Endothelial cell (in vitro differentiated cells): ENCODE measurements around the gene F7. TPM values are rescaled to one million over a fixed set of nuclear protein-coding genes. Genes with fewer than 3 reads are reported as not detected.

Source experiments
- DNase-seq: peaks from one replicate; pipeline ENCODE4 v3.0.0; 2021; ENCODE audit warnings: low spot score
- H3K27ac Mint-ChIP-seq: one replicate; pipeline ENCODE4 v1.8.0; 2021; ENCODE audit warnings: mixed read lengths, inconsistent platforms; ENCODE audit not compliant: unreplicated experiment
- H3K27me3 Mint-ChIP-seq: one replicate; pipeline ENCODE4 v1.8.0; 2021; ENCODE audit warnings: mild to moderate bottlenecking, moderate library complexity, mixed read lengths, inconsistent platforms; ENCODE audit not compliant: unreplicated experiment
- H3K36me3 Mint-ChIP-seq: one replicate; pipeline ENCODE4 v1.8.0; 2021; ENCODE audit warnings: mild to moderate bottlenecking, low read depth, mixed read lengths, inconsistent platforms; ENCODE audit not compliant: unreplicated experiment
- H3K4me1 Mint-ChIP-seq: one replicate; pipeline ENCODE4 v1.8.0; 2021; ENCODE audit warnings: mild to moderate bottlenecking, mixed read lengths, inconsistent platforms; ENCODE audit not compliant: unreplicated experiment
- H3K4me3 Mint-ChIP-seq: one replicate; pipeline ENCODE4 v1.8.0; 2021; ENCODE audit warnings: mild to moderate bottlenecking, mixed read lengths, inconsistent platforms; ENCODE audit not compliant: unreplicated experiment
- H3K9me3 Mint-ChIP-seq: one replicate; pipeline ENCODE4 v1.8.0; 2021; ENCODE audit warnings: mixed read lengths, inconsistent platforms; ENCODE audit not compliant: unreplicated experiment
- CTCF ChIP-seq: fragments of 200-600 bp; sonication (generic); IDR thresholded peaks from one replicate; pipeline ENCODE4 v1.5.0; 2021; ENCODE audit warnings: antibody characterized with exemption; ENCODE audit not compliant: unreplicated experiment
- total RNA-seq: library from RNA; stranded (reverse); fragmentation: NEBNext Ultra II Directional; extraction: Animal tissue kit (Norgen Biotek cat#: 25700); gene quantifications from one replicate; pipeline ENCODE4 v1.2.1, GENCODE V29; 2021; ENCODE audit not compliant: unreplicated experiment

F7 gene
- total RNA-seq, 1 donor from 2014 or later = not detected

- peaks cover 4% of the 10 kb centered on the region for H3K36me3 Mint-ChIP-seq
- DNase-seq = peak; percentile 38
- no peak overlapping the region for H3K27ac Mint-ChIP-seq
- H3K4me3 Mint-ChIP-seq = no peak overlapping the region
- no peaks in the 10 kb centered on the region for H3K9me3 Mint-ChIP-seq
- peaks cover 13% of the 10 kb centered on the region for H3K27me3 Mint-ChIP-seq
- no peaks in the 10 kb centered on the region for H3K4me1 Mint-ChIP-seq
- TF ChIP-seq CTCF = no peak
Measured at GRCh38 chr13:113123226-113124201, 17.9 kb downstream of the F7 start.

- Mint-ChIP-seq H3K27me3 (peaks cover 13% of the 10 kb centered on the region), H3K9me3 (no peaks in the 10 kb centered on the region), H3K27ac (no peak overlapping the region), H3K4me1 (no peaks in the 10 kb centered on the region), H3K4me3 (no peak overlapping the region), H3K36me3 (peaks cover 4% of the 10 kb centered on the region)
- no peak for TF ChIP-seq CTCF
- no peak for DNase-seq
Measured at GRCh38 chr13:113124211-113124970, 18.8 kb downstream of the F7 start.

GRCh38 chr13:113125506-113126264, 20.1 kb downstream of the F7 start:
- H3K36me3 Mint-ChIP-seq = peaks cover 4% of the 10 kb centered on the region
- peaks cover 8% of the 10 kb centered on the region for H3K27me3 Mint-ChIP-seq
- H3K9me3 Mint-ChIP-seq = no peaks in the 10 kb centered on the region
- no peaks in the 10 kb centered on the region for H3K4me1 Mint-ChIP-seq
- H3K4me3 Mint-ChIP-seq = no peak overlapping the region
- H3K27ac Mint-ChIP-seq = no peak overlapping the region
- no peak for DNase-seq
- TF ChIP-seq CTCF = no peak

DNA sequence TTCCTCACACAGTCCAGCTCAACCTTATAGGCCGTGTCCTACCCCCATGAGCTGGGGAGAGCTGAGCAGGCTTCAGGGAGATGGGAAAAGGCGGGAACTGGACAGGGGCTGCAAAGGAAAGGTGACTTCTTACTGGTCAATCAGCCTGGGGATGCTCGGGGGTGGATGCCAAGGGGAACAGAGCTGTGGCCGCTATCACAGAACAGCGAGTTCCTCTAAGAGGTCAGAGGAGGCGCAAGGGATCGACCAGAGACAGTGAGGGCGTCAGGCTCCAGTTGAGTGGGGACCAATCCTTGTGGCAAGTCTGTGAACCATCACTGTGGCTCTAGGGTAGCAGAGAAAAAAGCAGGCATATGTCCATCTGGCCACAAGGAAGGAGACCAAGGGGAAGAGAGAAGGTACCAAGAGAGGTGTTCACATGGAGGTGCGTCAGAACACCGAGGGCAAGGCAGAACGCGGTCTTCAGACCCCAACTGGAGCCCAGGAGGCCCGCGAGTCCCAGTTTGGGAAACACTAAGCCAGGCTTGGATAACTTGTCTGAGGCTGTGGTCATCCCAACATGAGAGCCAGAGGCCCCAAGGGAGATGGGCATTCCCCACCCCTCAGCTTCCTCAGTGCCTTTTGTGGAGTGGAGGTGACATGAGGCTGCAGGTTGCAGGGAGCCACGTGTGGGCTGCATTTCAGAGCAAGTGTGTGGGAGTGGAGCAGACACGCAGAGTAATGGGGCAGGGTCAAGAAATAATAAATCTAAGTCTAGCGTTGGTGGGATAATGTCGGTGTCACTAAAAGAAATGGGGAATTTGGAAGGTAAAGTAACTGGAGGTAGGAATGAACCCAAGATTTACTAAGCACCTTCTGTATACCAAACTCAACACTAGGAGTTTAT, 20.9 kb downstream of the F7 start:
- no peak for DNase-seq
- peaks cover 4% of the 10 kb centered on the region for H3K36me3 Mint-ChIP-seq
- TF ChIP-seq CTCF = no peak
- no peaks in the 10 kb centered on the region for H3K4me1 Mint-ChIP-seq
- peaks cover 6% of the 10 kb centered on the region for H3K27me3 Mint-ChIP-seq
- no peak overlapping the region for H3K4me3 Mint-ChIP-seq
- no peak overlapping the region for H3K27ac Mint-ChIP-seq
- H3K9me3 Mint-ChIP-seq = no peaks in the 10 kb centered on the region
